Coronary artery (tissue), 2 donors: ENCODE results near the gene SEMA4D.

ENCODE experiments used
- DNase-seq: peaks from one replicate; pipeline ENCODE4 v3.0.0-alpha.2; 2017; ENCODE audit warnings: low spot score
- H3K27ac ChIP-seq, 2 donors: fragments of 200-600 bp; sonication (generic); one replicate each; pipeline ENCODE4 v1.5.1; 2016 to 2019
- H3K4me3 ChIP-seq: fragments of 200-600 bp; sonication (generic); 2 replicates; pipeline ENCODE4 v1.5.1; 2016; ENCODE audit warnings: mild to moderate bottlenecking, moderate library complexity
- TF ChIP-seq, protein P1 (sequence below): fragments of 200-600 bp; sonication (generic); IDR thresholded peaks from one replicate; pipeline ENCODE4 v1.5.1; 2019; ENCODE audit warnings: antibody characterized with exemption

Gene SEMA4D

GRCh38 chr9:89441986-89442385 is 55.9 kb downstream of the SEMA4D start:
- no peak overlapping the region for H3K27ac ChIP-seq
- DNase-seq, result no peak
- TF ChIP-seq, protein P1, sequence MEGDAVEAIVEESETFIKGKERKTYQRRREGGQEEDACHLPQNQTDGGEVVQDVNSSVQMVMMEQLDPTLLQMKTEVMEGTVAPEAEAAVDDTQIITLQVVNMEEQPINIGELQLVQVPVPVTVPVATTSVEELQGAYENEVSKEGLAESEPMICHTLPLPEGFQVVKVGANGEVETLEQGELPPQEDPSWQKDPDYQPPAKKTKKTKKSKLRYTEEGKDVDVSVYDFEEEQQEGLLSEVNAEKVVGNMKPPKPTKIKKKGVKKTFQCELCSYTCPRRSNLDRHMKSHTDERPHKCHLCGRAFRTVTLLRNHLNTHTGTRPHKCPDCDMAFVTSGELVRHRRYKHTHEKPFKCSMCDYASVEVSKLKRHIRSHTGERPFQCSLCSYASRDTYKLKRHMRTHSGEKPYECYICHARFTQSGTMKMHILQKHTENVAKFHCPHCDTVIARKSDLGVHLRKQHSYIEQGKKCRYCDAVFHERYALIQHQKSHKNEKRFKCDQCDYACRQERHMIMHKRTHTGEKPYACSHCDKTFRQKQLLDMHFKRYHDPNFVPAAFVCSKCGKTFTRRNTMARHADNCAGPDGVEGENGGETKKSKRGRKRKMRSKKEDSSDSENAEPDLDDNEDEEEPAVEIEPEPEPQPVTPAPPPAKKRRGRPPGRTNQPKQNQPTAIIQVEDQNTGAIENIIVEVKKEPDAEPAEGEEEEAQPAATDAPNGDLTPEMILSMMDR, result no peak
- H3K4me3 ChIP-seq, result no peak overlapping the region

GRCh38 chr9:89441655-89441970 is 56.3 kb downstream of the SEMA4D start:
- Histone ChIP-seq H3K27ac (no peak overlapping the region), H3K4me3 (no peak overlapping the region)
- TF ChIP-seq, protein P1, result no peak
- DNase-seq, result no peak

- TF ChIP-seq, protein P1, result no peak
- H3K27ac ChIP-seq, result peak overlapping the region in 1 of 2 donors; percentile 0
- no peak overlapping the region for H3K4me3 ChIP-seq
- no peak for DNase-seq
Measured at GRCh38 chr9:89440951-89441654, 56.8 kb downstream of the SEMA4D start.

- TF ChIP-seq, protein P1, result no peak
- no peak for DNase-seq
- H3K27ac ChIP-seq, result no peak overlapping the region
- H3K4me3 ChIP-seq, result no peak overlapping the region
Measured at GRCh38 chr9:89440548-89440947, 57.4 kb downstream of the SEMA4D start.

DNA sequence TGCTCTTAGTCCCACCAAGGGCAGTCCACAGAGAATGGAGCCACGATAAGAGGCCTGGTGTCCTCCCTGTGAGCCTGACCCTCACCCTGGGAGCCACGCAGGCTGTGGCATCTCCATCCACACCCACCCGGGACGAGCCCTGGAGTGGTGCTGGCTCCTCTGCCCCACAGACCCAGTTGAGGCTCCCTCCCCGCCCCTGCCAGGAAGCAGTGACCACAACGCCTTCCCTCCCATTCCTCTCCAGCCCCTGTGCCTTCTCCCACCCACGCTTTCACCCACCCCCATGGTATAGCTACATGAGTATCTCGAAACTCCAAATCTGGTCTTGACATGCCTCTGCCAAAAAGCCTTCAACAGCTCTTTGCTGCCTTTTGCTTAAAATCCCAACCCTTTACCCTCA is 57.9 kb downstream of the SEMA4D start:
- Histone ChIP-seq H3K27ac (no peak overlapping the region), H3K4me3 (no peak overlapping the region)
- DNase-seq, result no peak
- TF ChIP-seq, protein P1, result no peak

- DNase-seq, result no peak
- H3K27ac ChIP-seq, result no peak overlapping the region
- TF ChIP-seq, protein P1, result no peak
- no peak overlapping the region for H3K4me3 ChIP-seq
Measured at GRCh38 chr9:89439571-89439970, 58.3 kb downstream of the SEMA4D start.

DNA sequence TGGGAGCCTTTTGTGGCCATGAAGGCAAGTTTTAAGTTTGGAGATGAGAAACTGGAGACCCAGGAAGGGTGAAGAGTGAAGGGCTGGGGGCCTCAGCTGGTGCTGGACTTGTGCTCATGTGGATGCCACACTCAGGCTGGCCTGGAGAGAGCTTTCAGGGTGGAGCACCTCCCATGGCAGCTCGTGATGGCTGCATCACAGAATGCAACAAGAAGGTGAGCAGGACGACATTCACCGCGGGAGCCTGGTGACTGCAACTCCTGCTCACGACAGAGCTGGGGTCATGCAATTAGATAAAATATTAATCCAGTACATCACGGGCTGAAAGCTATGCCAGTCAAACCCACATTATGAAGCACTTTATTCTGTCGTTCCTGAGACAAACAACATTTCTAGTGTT is 59.7 kb downstream of the SEMA4D start:
- TF ChIP-seq, protein P1, result no peak
- no peak overlapping the region for H3K27ac ChIP-seq
- H3K4me3 ChIP-seq, result no peak overlapping the region
- no peak for DNase-seq
